ENCODE results near the gene CPSF4L. TPM values are rescaled to one million over a fixed set of nuclear protein-coding genes. Genes with fewer than 3 reads are reported as not detected.
A peak's percentile ranks its signal among the peaks of the same experiment; 100 is the strongest.

The CPSF4L gene
- total and polyA plus RNA-seq, 5 donors from 2014 or later: not detected

- Mint-ChIP-seq H3K36me3 (peaks cover 44% of the 10 kb centered on the region), H3K9me3 (no peaks in the 10 kb centered on the region), H3K4me3 (peak overlapping the region in 1 of 4 donors; percentile 58), H3K27me3 (peaks cover 5% of the 10 kb centered on the region), H3K4me1 (peaks cover 15 to 36% (median 31%) of the 10 kb centered on the region in 4 donors), H3K27ac (peak overlapping the region; percentile 59 to 88 (median 74))
- DNase-seq (peak in 1 of 3 donors; percentile 24), ATAC-seq (ENCODE audit: low read depth in 2 of 2) (no peak)
- Histone ChIP-seq H3K27ac (ENCODE audit: insufficient read depth, low read length, poor library complexity, severe bottlenecking) (peak overlapping the region; percentile 35), H3K9me3 (ENCODE audit: control insufficient read depth in 2 of 2, low read length in 2 of 2) (no peaks in the 10 kb centered on the region), H3K27me3 (ENCODE audit: control insufficient read depth, insufficient read depth, low read length) (no peaks in the 10 kb centered on the region), H3K36me3 (ENCODE audit: control insufficient read depth, insufficient read depth, low read length) (peaks cover 52% of the 10 kb centered on the region), H3K4me1 (ENCODE audit: control insufficient read depth, insufficient read depth, low read length, poor library complexity, severe bottlenecking) (peaks cover 26% of the 10 kb centered on the region), H3K4me3 (ENCODE audit: low read depth, low read length) (no peak overlapping the region)
These were observed 51.5 kb downstream of the CPSF4L start for GRCh38 chr17:73210002-73210678.

DNA sequence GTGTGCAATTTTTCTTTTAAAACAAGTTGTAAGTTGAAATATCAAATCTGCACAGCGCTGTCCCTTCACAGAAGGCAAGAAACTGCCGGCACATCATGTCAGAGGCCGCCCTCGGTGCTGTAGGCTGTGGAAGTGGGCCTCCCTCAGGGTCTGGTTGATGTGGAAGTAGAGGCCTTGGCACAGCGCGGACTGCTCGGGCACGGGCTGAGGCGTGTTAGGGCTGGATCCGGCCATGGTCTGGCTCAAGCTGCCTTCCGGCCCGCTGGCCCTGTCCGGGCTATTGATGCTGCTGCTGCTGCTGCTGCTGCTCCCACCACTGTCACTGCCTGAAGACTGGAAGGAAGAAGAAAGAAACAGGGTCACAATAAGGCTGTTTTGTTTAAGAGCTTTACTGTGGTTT is 52.2 kb downstream of the CPSF4L start:
- ATAC-seq (ENCODE audit: low read depth in 2 of 2) (no peak), DNase-seq (no peak)
- Mint-ChIP-seq H3K4me1 (peaks cover 12 to 30% (median 27%) of the 10 kb centered on the region in 4 donors), H3K27ac (peak overlapping the region in 2 of 3 donors; percentile 74 to 88), H3K36me3 (peaks cover 44% of the 10 kb centered on the region), H3K4me3 (no peak overlapping the region), H3K9me3 (no peaks in the 10 kb centered on the region), H3K27me3 (peaks cover 5% of the 10 kb centered on the region)
- no peak overlapping the region for H3K27ac ChIP-seq (ENCODE audit: insufficient read depth, low read length, poor library complexity, severe bottlenecking)
- H3K4me3 ChIP-seq (ENCODE audit: low read depth, low read length): no peak overlapping the region
- no peaks in the 10 kb centered on the region for H3K27me3 ChIP-seq (ENCODE audit: control insufficient read depth, insufficient read depth, low read length)
- H3K9me3 ChIP-seq (ENCODE audit: control insufficient read depth in 2 of 2, low read length in 2 of 2): no peaks in the 10 kb centered on the region
- H3K4me1 ChIP-seq (ENCODE audit: control insufficient read depth, insufficient read depth, low read length, poor library complexity, severe bottlenecking): peaks cover 25% of the 10 kb centered on the region
- peaks cover 50% of the 10 kb centered on the region for H3K36me3 ChIP-seq (ENCODE audit: control insufficient read depth, insufficient read depth, low read length)

- Histone ChIP-seq H3K36me3 (ENCODE audit: control insufficient read depth, insufficient read depth, low read length) (peaks cover 58% of the 10 kb centered on the region), H3K27me3 (ENCODE audit: control insufficient read depth, insufficient read depth, low read length) (no peaks in the 10 kb centered on the region), H3K9me3 (ENCODE audit: control insufficient read depth in 2 of 2, low read length in 2 of 2) (no peaks in the 10 kb centered on the region), H3K4me3 (ENCODE audit: low read depth, low read length) (no peak overlapping the region), H3K27ac (ENCODE audit: insufficient read depth, low read length, poor library complexity, severe bottlenecking) (no peak overlapping the region), H3K4me1 (ENCODE audit: control insufficient read depth, insufficient read depth, low read length, poor library complexity, severe bottlenecking) (peaks cover 22% of the 10 kb centered on the region)
- no peaks in the 10 kb centered on the region for H3K9me3 Mint-ChIP-seq
- peaks cover 15 to 34% (median 32%) of the 10 kb centered on the region in 4 donors for H3K4me1 Mint-ChIP-seq
- DNase-seq: no peak
- peak overlapping the region in 2 of 3 donors; percentile 3 to 88 for H3K27ac Mint-ChIP-seq
- peaks cover 5% of the 10 kb centered on the region for H3K27me3 Mint-ChIP-seq
- H3K36me3 Mint-ChIP-seq: peaks cover 51% of the 10 kb centered on the region
- no peak for ATAC-seq (ENCODE audit: low read depth in 2 of 2)
- H3K4me3 Mint-ChIP-seq: peak overlapping the region in 1 of 4 donors; percentile 10
These were observed 53.4 kb downstream of the CPSF4L start for GRCh38 chr17:73208139-73208827.

GRCh38 chr17:73205459-73205961 is 56.2 kb downstream of the CPSF4L start:
- H3K36me3 Mint-ChIP-seq: peaks cover 59% of the 10 kb centered on the region
- H3K4me3 Mint-ChIP-seq: no peak overlapping the region

GRCh38 chr17:73203788-73204479 is 57.7 kb downstream of the CPSF4L start:
- Mint-ChIP-seq H3K36me3 (peaks cover 66% of the 10 kb centered on the region), H3K27me3 (peaks cover 5% of the 10 kb centered on the region), H3K4me3 (peak overlapping the region in 3 of 4 donors; percentile 38 to 46 (median 42)), H3K9me3 (no peaks in the 10 kb centered on the region), H3K4me1 (peaks cover 13 to 31% (median 16%) of the 10 kb centered on the region in 4 donors), H3K27ac (peak overlapping the region; percentile 85 to 90 (median 87))
- H3K36me3 ChIP-seq (ENCODE audit: control insufficient read depth, insufficient read depth, low read length): peaks cover 87% of the 10 kb centered on the region
- DNase-seq: no peak
- H3K9me3 ChIP-seq (ENCODE audit: control insufficient read depth in 2 of 2, low read length in 2 of 2): no peaks in the 10 kb centered on the region
- no peaks in the 10 kb centered on the region for H3K27me3 ChIP-seq (ENCODE audit: control insufficient read depth, insufficient read depth, low read length)
- peaks cover 13% of the 10 kb centered on the region for H3K4me1 ChIP-seq (ENCODE audit: control insufficient read depth, insufficient read depth, low read length, poor library complexity, severe bottlenecking)
- peak overlapping the region; percentile 15 for H3K27ac ChIP-seq (ENCODE audit: insufficient read depth, low read length, poor library complexity, severe bottlenecking)
- peak in 1 of 2 donors; percentile 53 for ATAC-seq (ENCODE audit: low read depth in 2 of 2)
- no peak overlapping the region for H3K4me3 ChIP-seq (ENCODE audit: low read depth, low read length)

More at GRCh38 chr17:73205459-73205961, 56.2 kb downstream of the CPSF4L start:
- peaks cover 15 to 39% (median 24%) of the 10 kb centered on the region in 4 donors for H3K4me1 Mint-ChIP-seq
- no peak for ATAC-seq (ENCODE audit: low read depth in 2 of 2)
- no peak overlapping the region for H3K27ac ChIP-seq (ENCODE audit: insufficient read depth, low read length, poor library complexity, severe bottlenecking)
- H3K4me3 ChIP-seq (ENCODE audit: low read depth, low read length): no peak overlapping the region
- H3K27ac Mint-ChIP-seq: peak overlapping the region in 2 of 3 donors; percentile 20 to 78
- no peak for DNase-seq
- H3K9me3 ChIP-seq (ENCODE audit: control insufficient read depth in 2 of 2, low read length in 2 of 2): no peaks in the 10 kb centered on the region
- peaks cover 81% of the 10 kb centered on the region for H3K36me3 ChIP-seq (ENCODE audit: control insufficient read depth, insufficient read depth, low read length)
- peaks cover 5% of the 10 kb centered on the region for H3K27me3 Mint-ChIP-seq
- H3K9me3 Mint-ChIP-seq: no peaks in the 10 kb centered on the region
- H3K27me3 ChIP-seq (ENCODE audit: control insufficient read depth, insufficient read depth, low read length): no peaks in the 10 kb centered on the region
- H3K4me1 ChIP-seq (ENCODE audit: control insufficient read depth, insufficient read depth, low read length, poor library complexity, severe bottlenecking): peaks cover 13% of the 10 kb centered on the region

- H3K27ac Mint-ChIP-seq: peak overlapping the region; percentile 85 to 90 (median 87)
- Histone ChIP-seq H3K27ac (ENCODE audit: insufficient read depth, low read length, poor library complexity, severe bottlenecking) (peak overlapping the region; percentile 15), H3K9me3 (ENCODE audit: control insufficient read depth in 2 of 2, low read length in 2 of 2) (no peaks in the 10 kb centered on the region), H3K36me3 (ENCODE audit: control insufficient read depth, insufficient read depth, low read length) (peaks cover 87% of the 10 kb centered on the region), H3K27me3 (ENCODE audit: control insufficient read depth, insufficient read depth, low read length) (no peaks in the 10 kb centered on the region), H3K4me3 (ENCODE audit: low read depth, low read length) (no peak overlapping the region), H3K4me1 (ENCODE audit: control insufficient read depth, insufficient read depth, low read length, poor library complexity, severe bottlenecking) (peaks cover 13% of the 10 kb centered on the region)
- peak; percentile 39 to 60 for ATAC-seq (ENCODE audit: low read depth in 2 of 2)
- H3K27me3 Mint-ChIP-seq: peaks cover 5% of the 10 kb centered on the region
- H3K4me3 Mint-ChIP-seq: peak overlapping the region in 3 of 4 donors; percentile 38 to 46 (median 42)
- peak in 2 of 3 donors; percentile 22 to 49 for DNase-seq
- H3K36me3 Mint-ChIP-seq: peaks cover 65% of the 10 kb centered on the region
- no peaks in the 10 kb centered on the region for H3K9me3 Mint-ChIP-seq
- H3K4me1 Mint-ChIP-seq: peaks cover 10 to 34% (median 15%) of the 10 kb centered on the region in 4 donors
These were observed 58.4 kb downstream of the CPSF4L start for GRCh38 chr17:73203135-73203787.
